K562 (cell line): ENCODE measurements around the gene ZSCAN22. TPM values are rescaled to one million over a fixed set of nuclear protein-coding genes. Genes with fewer than 3 reads are reported as not detected.

Experiments
- CBX1 ChIP-seq: sonication (generic); IDR thresholded peaks from 2 replicates; pipeline ENCODE4 v1.6.1; 2016; ENCODE audit warnings: antibody characterized with exemption, low read depth, mild to moderate bottlenecking
- GABPB1 ChIP-seq: sonication (generic); formaldehyde crosslinking; IDR thresholded peaks from 2 replicates; pipeline ENCODE4 v1.8.0; 2022; ENCODE audit warnings: mild to moderate bottlenecking, missing genetic modification reagents
- KHSRP ChIP-seq: fragments of 450-650 bp; IDR thresholded peaks from 2 replicates; pipeline ENCODE4 v1.6.1; 2017
- PCBP2 ChIP-seq: fragments of 200-400 bp; formaldehyde crosslinking; IDR thresholded peaks from 2 replicates; pipeline ENCODE4 v1.6.1; 2018; ENCODE audit warnings: low read length, low read depth, mild to moderate bottlenecking, moderate library complexity; ENCODE audit not compliant: poor library complexity, severe bottlenecking
- RBM25 ChIP-seq: fragments of 200-400 bp; formaldehyde crosslinking; IDR thresholded peaks from 2 replicates; pipeline ENCODE4 v1.6.1; 2018; ENCODE audit warnings: low read length, low read depth, moderate library complexity; ENCODE audit not compliant: severe bottlenecking
- YBX1 ChIP-seq: fragments of 450-650 bp; IDR thresholded peaks from 2 replicates; pipeline ENCODE4 v1.7.1; 2016; ENCODE audit warnings: mild to moderate bottlenecking
- ZNF274 ChIP-seq: IDR thresholded peaks from 2 replicates; pipeline ENCODE4 v1.6.1; 2011; ENCODE audit warnings: low read depth, mild to moderate bottlenecking, low read length, moderate library complexity, borderline replicate concordance
- polyA plus RNA-seq, 8 experiments: library from polyadenylated mRNA; depleted of rRNA in 4 of 8; stranded (reverse) in 5 of 8; unstranded in 3 of 8; fragments of >200 nt; fragmentation: Nextera tagmentation in 2 of 8; fragmentation: Illumina TruSeq in 1 of 8; extraction: Ambion mirVana in 2 of 8; extraction: Trizol in 1 of 8; gene quantifications; 2 replicates each; pipeline versions ENCODE4 v1.2.1 to v1.2.3, GENCODE V29; 2011 to 2014; ENCODE audit warnings: inconsistent platforms in 1 of 8, missing spikeins in 1 of 8
- total RNA-seq, 7 experiments: library from RNA; depleted of rRNA in 6 of 7; stranded (reverse); fragments of >200 nt in 6 of 7; fragmentation: Illumina TruSeq in 2 of 7; extraction: Trizol in 2 of 7; gene quantifications; 2 replicates each; pipeline versions ENCODE4 v1.2.1 to v1.2.3, GENCODE V29; 2011 to 2021; ENCODE audit warnings: low replicate concordance in 1 of 7
- TF ChIP-seq, protein P1 (sequence below), 2 experiments: IDR thresholded peaks; 2 replicates each; pipeline ENCODE4 v1.6.1; 2011; ENCODE audit warnings: borderline replicate concordance in 1 of 2, control low read depth in 1 of 2, low read depth in 1 of 2, low read length in 1 of 2, mild to moderate bottlenecking in 1 of 2, mixed read lengths in 1 of 2, moderate library complexity in 1 of 2; ENCODE audit not compliant: insufficient read depth in 1 of 2, insufficient read length in 1 of 2, poor library complexity in 1 of 2, severe bottlenecking in 1 of 2; ENCODE audit errors: extremely low read depth in 1 of 2
- TF ChIP-seq, protein P2 (sequence below), 2 experiments: fragments of 450-650 bp in 1 of 2; IDR thresholded peaks; 2 replicates each; pipeline ENCODE4 v1.6.1; 2011 to 2017; ENCODE audit warnings: low read depth in 2 of 2, antibody characterized with exemption in 1 of 2, borderline replicate concordance in 1 of 2, low read length in 1 of 2, mild to moderate bottlenecking in 1 of 2, mixed read lengths in 1 of 2; ENCODE audit not compliant: control insufficient read depth in 1 of 2
- TF ChIP-seq, protein P3 (sequence below): fragments of 450-650 bp; IDR thresholded peaks from 2 replicates; pipeline ENCODE4 v1.7.1; 2018; ENCODE audit warnings: mild to moderate bottlenecking, low read depth; ENCODE audit not compliant: partially characterized antibody
- TF ChIP-seq, protein P4 (sequence below): fragments of 450-650 bp; formaldehyde crosslinking; IDR thresholded peaks from 2 replicates; pipeline ENCODE4 v1.4.0; 2020; ENCODE audit warnings: mild to moderate bottlenecking, moderate library complexity
- TF ChIP-seq, protein P5 (sequence below): fragments of 450-650 bp; IDR thresholded peaks from 2 replicates; pipeline ENCODE4 v1.6.1; 2016; ENCODE audit warnings: mild to moderate bottlenecking

The ZSCAN22 gene
- total and polyA plus RNA-seq, 9 of the 15 experiments (the other 6 are each of a cell fraction or from before 2014, with no cell fraction given): 0.98 to 5.3 (median 3.0) TPM

DNA sequence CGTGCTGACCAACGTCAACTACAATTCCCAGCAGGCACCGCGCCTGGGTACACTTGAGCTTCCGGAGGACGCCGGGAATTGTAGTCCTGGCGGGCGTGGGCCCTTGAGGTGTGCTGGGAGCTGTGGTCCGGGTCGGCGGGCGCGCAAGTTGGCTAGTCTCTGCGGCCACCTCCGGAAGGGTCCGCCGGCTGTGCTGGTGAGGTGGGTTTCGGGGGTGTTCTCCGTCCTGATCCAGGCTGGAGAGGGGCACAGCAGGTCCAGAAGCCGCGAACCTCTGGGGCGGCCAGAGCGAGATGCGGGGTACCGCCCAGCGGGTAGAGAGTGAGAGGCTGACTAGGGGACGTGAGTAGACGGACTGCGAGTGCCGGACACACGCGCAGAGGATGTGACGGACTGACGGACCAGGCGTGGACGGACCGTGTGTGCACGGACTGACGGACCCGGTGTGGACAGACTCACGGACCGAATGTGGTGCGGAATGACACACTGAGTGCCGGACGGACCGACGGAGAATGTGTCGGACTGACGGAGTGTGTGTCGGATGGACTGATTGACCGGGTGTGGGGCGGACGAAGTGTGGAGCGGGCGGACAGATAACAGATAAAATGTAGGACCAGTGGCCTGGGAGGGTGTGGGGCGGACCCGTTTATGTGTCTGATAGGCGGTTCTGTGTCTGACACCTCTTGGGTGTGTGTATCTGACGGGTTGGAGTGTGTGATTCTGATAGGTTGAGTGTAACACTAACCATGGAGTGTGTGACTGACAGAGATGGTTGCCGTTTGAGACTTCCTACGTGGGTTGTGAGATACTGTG is at the start of gene ZSCAN22 (continued):
- TF ChIP-seq, protein P1, sequence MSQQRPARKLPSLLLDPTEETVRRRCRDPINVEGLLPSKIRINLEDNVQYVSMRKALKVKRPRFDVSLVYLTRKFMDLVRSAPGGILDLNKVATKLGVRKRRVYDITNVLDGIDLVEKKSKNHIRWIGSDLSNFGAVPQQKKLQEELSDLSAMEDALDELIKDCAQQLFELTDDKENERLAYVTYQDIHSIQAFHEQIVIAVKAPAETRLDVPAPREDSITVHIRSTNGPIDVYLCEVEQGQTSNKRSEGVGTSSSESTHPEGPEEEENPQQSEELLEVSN (IDR thresholded peaks at IDR 0.05; ENCODE audit: borderline replicate concordance in 1 of 2, extremely low read depth in 1 of 2, insufficient read depth in 1 of 2, insufficient read length in 1 of 2, low read depth in 1 of 2, low read length in 1 of 2, poor library complexity in 1 of 2, severe bottlenecking in 1 of 2): peak; percentile 26 to 33
- TF ChIP-seq PCBP2: no peak
- TF ChIP-seq KHSRP: no peak
- no peak for TF ChIP-seq YBX1
- TF ChIP-seq, protein P2, sequence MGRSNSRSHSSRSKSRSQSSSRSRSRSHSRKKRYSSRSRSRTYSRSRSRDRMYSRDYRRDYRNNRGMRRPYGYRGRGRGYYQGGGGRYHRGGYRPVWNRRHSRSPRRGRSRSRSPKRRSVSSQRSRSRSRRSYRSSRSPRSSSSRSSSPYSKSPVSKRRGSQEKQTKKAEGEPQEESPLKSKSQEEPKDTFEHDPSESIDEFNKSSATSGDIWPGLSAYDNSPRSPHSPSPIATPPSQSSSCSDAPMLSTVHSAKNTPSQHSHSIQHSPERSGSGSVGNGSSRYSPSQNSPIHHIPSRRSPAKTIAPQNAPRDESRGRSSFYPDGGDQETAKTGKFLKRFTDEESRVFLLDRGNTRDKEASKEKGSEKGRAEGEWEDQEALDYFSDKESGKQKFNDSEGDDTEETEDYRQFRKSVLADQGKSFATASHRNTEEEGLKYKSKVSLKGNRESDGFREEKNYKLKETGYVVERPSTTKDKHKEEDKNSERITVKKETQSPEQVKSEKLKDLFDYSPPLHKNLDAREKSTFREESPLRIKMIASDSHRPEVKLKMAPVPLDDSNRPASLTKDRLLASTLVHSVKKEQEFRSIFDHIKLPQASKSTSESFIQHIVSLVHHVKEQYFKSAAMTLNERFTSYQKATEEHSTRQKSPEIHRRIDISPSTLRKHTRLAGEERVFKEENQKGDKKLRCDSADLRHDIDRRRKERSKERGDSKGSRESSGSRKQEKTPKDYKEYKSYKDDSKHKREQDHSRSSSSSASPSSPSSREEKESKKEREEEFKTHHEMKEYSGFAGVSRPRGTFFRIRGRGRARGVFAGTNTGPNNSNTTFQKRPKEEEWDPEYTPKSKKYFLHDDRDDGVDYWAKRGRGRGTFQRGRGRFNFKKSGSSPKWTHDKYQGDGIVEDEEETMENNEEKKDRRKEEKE (IDR thresholded peaks at IDR 0.05; ENCODE audit: borderline replicate concordance in 1 of 2, control insufficient read depth in 1 of 2, low read depth in 2 of 2, low read length in 1 of 2): peak in 1 of 2 experiments; percentile 96; a peak in 2 of 4 replicates
- TF ChIP-seq, protein P3, sequence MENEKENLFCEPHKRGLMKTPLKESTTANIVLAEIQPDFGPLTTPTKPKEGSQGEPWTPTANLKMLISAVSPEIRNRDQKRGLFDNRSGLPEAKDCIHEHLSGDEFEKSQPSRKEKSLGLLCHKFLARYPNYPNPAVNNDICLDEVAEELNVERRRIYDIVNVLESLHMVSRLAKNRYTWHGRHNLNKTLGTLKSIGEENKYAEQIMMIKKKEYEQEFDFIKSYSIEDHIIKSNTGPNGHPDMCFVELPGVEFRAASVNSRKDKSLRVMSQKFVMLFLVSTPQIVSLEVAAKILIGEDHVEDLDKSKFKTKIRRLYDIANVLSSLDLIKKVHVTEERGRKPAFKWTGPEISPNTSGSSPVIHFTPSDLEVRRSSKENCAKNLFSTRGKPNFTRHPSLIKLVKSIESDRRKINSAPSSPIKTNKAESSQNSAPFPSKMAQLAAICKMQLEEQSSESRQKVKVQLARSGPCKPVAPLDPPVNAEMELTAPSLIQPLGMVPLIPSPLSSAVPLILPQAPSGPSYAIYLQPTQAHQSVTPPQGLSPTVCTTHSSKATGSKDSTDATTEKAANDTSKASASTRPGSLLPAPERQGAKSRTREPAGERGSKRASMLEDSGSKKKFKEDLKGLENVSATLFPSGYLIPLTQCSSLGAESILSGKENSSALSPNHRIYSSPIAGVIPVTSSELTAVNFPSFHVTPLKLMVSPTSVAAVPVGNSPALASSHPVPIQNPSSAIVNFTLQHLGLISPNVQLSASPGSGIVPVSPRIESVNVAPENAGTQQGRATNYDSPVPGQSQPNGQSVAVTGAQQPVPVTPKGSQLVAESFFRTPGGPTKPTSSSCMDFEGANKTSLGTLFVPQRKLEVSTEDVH: peak; percentile 78
- peak; percentile 92; the same call in 1 of the 2 replicates for TF ChIP-seq CBX1
- TF ChIP-seq, protein P4, sequence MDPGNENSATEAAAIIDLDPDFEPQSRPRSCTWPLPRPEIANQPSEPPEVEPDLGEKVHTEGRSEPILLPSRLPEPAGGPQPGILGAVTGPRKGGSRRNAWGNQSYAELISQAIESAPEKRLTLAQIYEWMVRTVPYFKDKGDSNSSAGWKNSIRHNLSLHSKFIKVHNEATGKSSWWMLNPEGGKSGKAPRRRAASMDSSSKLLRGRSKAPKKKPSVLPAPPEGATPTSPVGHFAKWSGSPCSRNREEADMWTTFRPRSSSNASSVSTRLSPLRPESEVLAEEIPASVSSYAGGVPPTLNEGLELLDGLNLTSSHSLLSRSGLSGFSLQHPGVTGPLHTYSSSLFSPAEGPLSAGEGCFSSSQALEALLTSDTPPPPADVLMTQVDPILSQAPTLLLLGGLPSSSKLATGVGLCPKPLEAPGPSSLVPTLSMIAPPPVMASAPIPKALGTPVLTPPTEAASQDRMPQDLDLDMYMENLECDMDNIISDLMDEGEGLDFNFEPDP (CRISPR knock-in tag): no peak
- TF ChIP-seq, protein P5, sequence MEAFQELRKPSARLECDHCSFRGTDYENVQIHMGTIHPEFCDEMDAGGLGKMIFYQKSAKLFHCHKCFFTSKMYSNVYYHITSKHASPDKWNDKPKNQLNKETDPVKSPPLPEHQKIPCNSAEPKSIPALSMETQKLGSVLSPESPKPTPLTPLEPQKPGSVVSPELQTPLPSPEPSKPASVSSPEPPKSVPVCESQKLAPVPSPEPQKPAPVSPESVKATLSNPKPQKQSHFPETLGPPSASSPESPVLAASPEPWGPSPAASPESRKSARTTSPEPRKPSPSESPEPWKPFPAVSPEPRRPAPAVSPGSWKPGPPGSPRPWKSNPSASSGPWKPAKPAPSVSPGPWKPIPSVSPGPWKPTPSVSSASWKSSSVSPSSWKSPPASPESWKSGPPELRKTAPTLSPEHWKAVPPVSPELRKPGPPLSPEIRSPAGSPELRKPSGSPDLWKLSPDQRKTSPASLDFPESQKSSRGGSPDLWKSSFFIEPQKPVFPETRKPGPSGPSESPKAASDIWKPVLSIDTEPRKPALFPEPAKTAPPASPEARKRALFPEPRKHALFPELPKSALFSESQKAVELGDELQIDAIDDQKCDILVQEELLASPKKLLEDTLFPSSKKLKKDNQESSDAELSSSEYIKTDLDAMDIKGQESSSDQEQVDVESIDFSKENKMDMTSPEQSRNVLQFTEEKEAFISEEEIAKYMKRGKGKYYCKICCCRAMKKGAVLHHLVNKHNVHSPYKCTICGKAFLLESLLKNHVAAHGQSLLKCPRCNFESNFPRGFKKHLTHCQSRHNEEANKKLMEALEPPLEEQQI: no peak
- peak; percentile 99 for TF ChIP-seq GABPB1
- TF ChIP-seq ZNF274: no peak
- TF ChIP-seq RBM25: no peak
